Central memory CD4-positive, alpha-beta T cell (primary cell): ENCODE data around the gene GRID1.

ENCODE experiments used
- DNase-seq: peaks from one replicate; pipeline ENCODE4 v3.0.0; 2022

GRID1 gene

DNA sequence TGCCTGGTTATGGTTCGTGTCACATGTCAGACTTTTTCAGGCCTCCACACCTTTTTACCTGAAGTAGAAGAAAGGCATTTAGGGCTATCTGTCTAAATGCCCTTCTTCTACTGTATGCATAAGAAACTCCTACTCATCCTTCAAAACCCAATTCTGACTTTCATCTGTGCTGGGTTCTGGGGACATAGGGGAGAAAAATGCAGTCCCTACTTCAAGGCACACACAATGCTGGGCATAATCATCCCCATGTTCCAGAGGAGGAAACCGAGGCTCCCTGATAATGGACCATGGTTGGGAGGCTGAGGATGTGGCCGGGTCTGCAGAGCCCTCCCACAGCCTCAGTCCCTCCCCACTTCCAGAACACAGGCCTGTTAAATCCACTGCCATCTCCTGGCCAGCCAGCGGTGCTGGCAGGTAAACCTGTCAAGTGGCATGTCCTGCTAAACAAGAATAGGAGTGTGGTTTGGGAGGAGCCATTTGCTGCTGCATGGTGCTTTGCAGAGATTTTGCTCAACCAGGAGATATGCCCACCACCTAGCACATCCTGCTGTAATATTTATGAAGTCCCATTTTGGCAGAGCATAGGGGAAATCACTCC lies 32.0 kb downstream of the GRID1 start:
- DNase-seq, result no peak

- no peak for DNase-seq
These were observed 32.6 kb downstream of the GRID1 start for GRCh38 chr10:86333826-86334487.

DNA sequence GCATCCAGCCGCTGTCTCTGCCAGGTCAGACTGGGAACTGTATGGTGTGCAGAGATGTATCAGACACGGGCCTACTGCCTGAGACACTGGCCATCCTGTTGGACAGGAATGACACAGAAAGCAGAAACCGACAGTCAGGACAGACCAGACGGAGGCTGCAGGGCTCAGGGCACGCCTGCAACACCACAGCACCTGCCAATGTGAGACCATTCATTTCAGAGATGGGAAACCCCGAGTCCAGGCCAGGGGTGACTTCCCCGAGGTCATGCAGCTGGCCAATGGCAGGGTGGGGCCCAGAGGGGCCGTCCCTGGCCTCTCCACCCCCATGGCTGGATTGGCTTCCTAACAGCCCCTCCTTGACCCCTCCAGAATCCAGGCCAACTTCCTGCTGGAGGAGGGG lies 34.7 kb downstream of the GRID1 start:
- DNase-seq, result no peak

DNA sequence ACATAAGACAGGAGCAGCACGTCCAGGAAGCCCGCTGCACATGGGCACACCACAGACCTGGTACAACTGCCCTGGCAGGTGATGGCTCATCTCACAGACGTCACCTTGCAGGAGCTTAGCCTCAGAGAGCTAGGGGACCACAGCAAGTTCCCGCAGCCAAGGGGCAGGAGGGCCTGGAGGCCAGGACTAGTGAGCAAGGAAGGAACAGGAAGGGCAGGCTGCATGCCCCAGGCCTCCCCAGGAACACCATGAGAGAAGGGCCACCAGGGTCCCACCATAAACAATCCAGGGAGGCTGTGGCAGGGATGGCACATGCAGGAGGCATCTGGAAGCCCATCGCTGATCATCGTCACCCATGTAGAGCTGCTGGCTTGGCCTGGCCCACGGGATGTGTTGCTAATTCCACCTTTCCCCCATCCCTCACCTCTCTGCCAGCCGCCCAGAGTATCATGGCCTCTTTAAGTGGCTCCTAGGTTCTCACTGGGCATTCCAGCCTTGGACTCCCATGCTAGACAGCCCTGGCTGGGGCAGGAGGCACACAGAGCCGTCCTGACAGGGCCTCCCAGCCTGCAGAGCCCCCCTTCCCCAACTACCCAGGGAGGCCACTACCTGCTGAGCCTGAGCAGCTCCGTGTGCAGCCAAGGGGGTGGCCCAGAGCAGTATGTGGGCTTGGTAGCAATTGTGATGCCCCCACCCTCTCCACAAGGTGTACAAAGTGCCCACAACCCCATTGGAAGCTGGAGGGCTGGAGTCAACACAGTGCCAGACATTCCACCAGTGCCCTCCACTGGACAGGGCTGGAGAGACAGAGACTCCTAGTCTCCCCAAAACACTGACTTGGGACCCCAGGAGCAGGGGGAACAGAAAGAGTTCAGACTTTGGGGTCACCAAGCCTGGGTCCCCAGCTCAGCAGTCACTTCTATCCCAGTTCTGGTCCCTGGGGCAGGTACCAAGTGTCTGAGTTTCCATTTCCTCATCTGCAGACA lies 35.5 kb downstream of the GRID1 start:
- DNase-seq, result no peak

- no peak for DNase-seq
These were observed 36.5 kb downstream of the GRID1 start for GRCh38 chr10:86329896-86330680.

GRCh38 chr10:86329093-86329710 lies 37.4 kb downstream of the GRID1 start:
- no peak for DNase-seq

- no peak for DNase-seq
These were observed 38.5 kb downstream of the GRID1 start for GRCh38 chr10:86327954-86328725.

- DNase-seq, result no peak
These were observed 41.4 kb downstream of the GRID1 start for GRCh38 chr10:86325158-86325557.

GRCh38 chr10:86321568-86321967 lies 45.0 kb downstream of the GRID1 start:
- no peak for DNase-seq

DNA sequence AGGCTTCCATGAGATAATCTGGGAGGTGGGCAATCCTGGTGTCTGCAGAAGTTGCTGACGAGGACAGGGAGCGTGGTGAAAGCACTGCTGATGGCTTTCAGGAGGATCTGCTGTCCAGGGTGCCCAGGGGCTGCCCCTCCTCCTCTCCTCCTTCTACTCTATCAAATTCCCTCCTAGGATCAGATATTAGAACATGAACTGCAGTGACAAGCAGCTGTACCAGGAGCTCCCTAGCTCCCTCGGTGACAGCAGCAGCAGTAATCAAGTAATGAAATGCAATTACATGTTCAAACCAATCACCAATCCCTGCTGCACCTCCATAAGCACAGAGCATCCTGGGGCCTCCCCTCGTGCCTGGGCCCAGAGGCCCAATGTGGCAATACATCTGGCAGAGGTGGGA lies 46.9 kb downstream of the GRID1 start:
- no peak for DNase-seq

GRCh38 chr10:86317949-86318725 lies 48.5 kb downstream of the GRID1 start:
- no peak for DNase-seq

DNA sequence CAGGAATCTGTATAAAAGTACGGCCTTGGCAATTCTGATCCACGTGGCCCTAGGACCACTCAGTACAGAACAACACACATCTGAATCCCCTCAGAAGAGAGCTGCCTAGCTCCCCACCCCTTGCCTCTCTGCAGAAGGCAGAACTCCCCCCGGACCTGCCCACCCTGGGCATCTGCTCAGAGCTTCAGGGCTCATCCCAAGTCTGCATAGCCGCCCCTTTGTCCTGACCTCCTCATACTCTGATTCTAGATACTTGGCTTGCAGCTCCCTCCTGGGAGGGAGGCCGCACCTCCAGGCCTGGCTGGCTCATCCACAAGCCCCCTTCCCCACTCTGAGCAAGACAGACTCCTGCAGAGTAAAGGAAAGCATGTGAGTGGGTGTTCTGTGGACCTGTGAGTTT lies 49.6 kb downstream of the GRID1 start:
- no peak for DNase-seq

DNA sequence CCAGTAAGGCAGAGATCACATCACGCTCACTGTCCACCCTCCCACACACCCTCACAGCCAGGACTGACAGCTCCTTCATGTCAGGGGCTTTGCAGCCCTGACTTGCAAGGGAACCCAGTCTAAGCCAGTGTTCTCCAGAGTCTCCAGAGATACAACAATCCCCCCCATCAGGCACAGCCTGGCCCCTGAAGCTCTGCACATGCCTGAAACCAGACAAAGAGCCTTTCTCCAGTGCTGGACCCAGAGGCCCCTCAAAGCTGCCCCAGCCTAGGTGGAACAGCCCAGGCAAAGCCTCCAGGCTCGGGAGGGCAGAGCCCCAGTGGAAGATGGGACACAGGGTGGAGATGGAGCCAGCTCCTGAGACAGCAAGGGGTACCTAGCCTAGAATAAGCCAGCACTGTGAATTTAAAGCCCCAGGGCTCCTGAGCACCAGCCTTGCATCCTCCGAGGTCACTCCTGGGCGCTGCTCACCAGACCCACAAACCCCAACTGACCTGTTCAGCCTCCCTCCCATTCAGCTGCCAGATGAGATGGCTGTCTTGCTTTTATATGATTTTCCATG lies 50.2 kb downstream of the GRID1 start:
- DNase-seq, result no peak

- no peak for DNase-seq
These were observed 51.0 kb downstream of the GRID1 start for GRCh38 chr10:86315549-86315942.

DNA sequence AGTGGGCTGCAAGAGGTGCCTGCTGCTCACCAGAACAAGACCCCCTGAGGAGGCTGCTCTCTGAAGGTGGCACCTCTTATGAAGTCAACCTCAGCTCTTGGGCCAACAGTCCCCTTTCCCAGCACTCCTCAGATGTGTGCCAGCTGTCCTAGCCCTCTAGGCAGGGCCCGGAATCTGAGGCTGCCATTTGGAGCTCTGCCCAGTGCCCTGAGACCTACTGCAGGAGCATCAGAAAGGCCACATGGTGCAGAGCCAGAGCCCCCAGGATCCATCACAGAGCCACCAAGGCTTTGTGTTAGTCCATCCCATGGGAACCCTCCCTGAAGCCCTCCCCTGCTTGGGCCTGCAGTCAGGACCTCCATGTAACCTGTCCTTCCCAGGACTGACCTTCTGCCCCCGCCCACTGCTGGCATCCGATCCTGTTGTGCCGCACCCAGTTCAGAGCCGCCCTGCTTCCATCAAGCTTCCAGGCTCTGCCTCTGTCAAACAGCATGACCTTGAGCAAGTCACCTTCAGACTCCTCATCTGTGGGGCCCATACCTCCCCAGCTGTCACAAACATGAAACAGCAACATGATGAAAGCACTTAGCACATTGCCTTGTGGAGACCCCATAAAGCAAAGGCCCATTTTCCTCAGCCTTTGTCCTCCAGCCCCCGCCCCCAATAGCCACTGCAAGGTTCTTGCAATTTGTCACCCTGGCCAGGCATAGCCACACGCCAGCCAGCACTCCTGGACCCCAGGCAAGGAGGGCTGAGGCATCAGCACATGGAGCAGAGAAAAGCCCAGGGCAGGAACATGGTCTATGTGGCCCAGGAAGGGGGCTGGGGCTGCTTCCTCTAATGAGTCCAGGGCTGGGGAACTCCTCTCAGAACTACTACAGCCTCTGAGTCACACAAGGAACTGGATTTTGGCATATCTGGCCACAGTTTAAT lies 51.7 kb downstream of the GRID1 start:
- no peak for DNase-seq

DNA sequence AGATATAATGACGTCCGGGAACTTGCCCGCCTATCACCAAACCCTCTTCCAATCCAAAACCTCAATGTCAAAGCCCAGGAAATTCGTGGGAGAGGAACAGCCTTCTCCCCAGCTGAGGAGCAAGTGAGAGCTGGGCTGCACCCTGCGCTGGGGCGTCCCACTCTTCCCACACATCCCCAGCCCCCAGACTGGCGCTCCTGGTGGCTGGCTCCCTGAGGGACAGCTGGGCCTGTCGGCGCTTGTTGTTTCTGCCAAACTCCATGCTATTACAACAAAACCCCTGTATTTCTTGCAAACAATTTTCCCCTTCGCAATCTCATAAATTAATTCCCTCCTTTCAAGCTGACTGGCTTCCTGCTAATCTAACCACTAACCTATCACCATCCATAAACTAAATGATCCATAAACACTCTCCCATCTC lies 53.0 kb downstream of the GRID1 start:
- no peak for DNase-seq

DNA sequence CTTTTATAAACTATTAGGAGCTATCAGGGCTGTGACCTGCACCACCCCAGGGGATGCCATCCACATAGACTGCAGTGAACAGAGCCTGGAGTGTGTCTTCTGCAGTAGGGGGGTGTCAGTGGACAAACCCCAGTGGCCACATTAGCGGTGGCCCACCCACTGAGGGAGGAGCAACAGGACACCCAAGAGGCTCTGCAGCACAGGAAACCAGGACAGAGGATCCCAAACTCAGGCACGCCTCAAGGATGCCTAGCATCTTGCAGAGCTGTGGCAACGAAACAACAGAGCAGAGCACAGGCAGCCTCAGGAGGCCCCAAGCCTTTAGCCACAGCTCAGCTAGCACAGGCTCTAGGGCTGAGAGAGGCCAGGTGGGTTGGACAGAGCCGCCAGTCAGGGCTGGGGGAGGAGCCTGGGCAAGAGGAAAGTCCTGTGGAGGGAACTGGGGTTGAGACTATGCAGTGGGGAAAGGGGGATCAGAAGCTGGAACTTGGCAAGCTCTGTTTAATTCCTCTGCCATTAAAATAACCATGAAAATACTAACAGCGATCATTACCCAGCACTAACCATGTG lies 53.8 kb downstream of the GRID1 start:
- no peak for DNase-seq

GRCh38 chr10:86311906-86312305 lies 54.7 kb downstream of the GRID1 start:
- DNase-seq, result no peak

GRCh38 chr10:86311190-86311589 lies 55.4 kb downstream of the GRID1 start:
- DNase-seq, result no peak
